H9 (cell line): ENCODE measurements around the gene CCDC27. TPM values are rescaled to one million over a fixed set of nuclear protein-coding genes. Genes with fewer than 3 reads are reported as not detected.

Experiments
- DNase-seq: peaks from one replicate; pipeline ENCODE4 v3.0.0-alpha.2; 2017
- H2AFZ ChIP-seq: one replicate; pipeline ENCODE4 v1.6.1; 2013; ENCODE audit warnings: mild to moderate bottlenecking, low read length, control low read depth, moderate library complexity
- H2AK5ac ChIP-seq: 2 replicates; pipeline ENCODE4 v1.6.1; 2013; ENCODE audit warnings: low read length, control low read depth, mixed read lengths; ENCODE audit not compliant: insufficient read length
- H2BK120ac ChIP-seq: one replicate; pipeline ENCODE4 v1.6.1; 2013; ENCODE audit warnings: low read depth, mild to moderate bottlenecking, low read length, control low read depth, inconsistent platforms; ENCODE audit not compliant: poor library complexity, severe bottlenecking
- H2BK12ac ChIP-seq: 2 replicates; pipeline ENCODE4 v1.6.1; 2013; ENCODE audit warnings: low read length, control low read depth, mixed read lengths, low read depth; ENCODE audit not compliant: insufficient read length
- H2BK15ac ChIP-seq: 2 replicates; pipeline ENCODE4 v1.6.1; 2013; ENCODE audit warnings: low read depth, low read length, control low read depth
- H2BK20ac ChIP-seq: one replicate; pipeline ENCODE4 v1.6.1; 2013; ENCODE audit warnings: low read depth, mild to moderate bottlenecking, low read length, control low read depth, inconsistent platforms; ENCODE audit not compliant: poor library complexity, severe bottlenecking
- H2BK5ac ChIP-seq: 2 replicates; pipeline ENCODE4 v1.6.1; 2013; ENCODE audit warnings: low read length, control low read depth, mixed read lengths; ENCODE audit not compliant: insufficient read length
- H3K14ac ChIP-seq: 2 replicates; pipeline ENCODE4 v1.6.1; 2013; ENCODE audit warnings: low read length, control low read depth; ENCODE audit not compliant: insufficient read depth
- H3K18ac ChIP-seq: 2 replicates; pipeline ENCODE4 v1.6.1; 2013; ENCODE audit warnings: low read depth, mild to moderate bottlenecking, mixed read lengths, low read length, control low read depth; ENCODE audit not compliant: insufficient read length
- H3K23ac ChIP-seq: 2 replicates; pipeline ENCODE4 v1.6.1; 2013; ENCODE audit warnings: low read length, control low read depth, mixed read lengths, low read depth; ENCODE audit not compliant: insufficient read length
- H3K23me2 ChIP-seq: 2 replicates; pipeline ENCODE4 v1.6.1; 2013; ENCODE audit warnings: low read depth, mild to moderate bottlenecking, mixed read lengths, low read length, control low read depth; ENCODE audit not compliant: insufficient read length, poor library complexity, severe bottlenecking
- H3K27ac ChIP-seq: 2 replicates; pipeline ENCODE4 v1.5.1; 2013; ENCODE audit warnings: low read length, control low read depth, mixed read lengths, low read depth; ENCODE audit not compliant: insufficient read length
- H3K27me3 ChIP-seq: 2 replicates; pipeline ENCODE4 v1.6.1; 2013; ENCODE audit warnings: low read length, control low read depth, inconsistent platforms; ENCODE audit not compliant: insufficient read depth
- H3K4ac ChIP-seq: 2 replicates; pipeline ENCODE4 v1.6.1; 2013; ENCODE audit warnings: low read depth, mild to moderate bottlenecking, control low read depth, inconsistent platforms, low read length, moderate library complexity
- H3K4me1 ChIP-seq: 2 replicates; pipeline ENCODE4 v1.6.1; 2013; ENCODE audit warnings: low read length, control low read depth, inconsistent platforms; ENCODE audit not compliant: insufficient read depth
- H3K4me2 ChIP-seq: 2 replicates; pipeline ENCODE4 v1.6.1; 2013; ENCODE audit warnings: low read length, control low read depth, mixed read lengths; ENCODE audit not compliant: insufficient read length, insufficient read depth
- H3K56ac ChIP-seq: 2 replicates; pipeline ENCODE4 v1.6.1; 2013; ENCODE audit warnings: low read depth, mild to moderate bottlenecking, mixed read lengths, low read length, control low read depth; ENCODE audit not compliant: insufficient read length
- H3K79me1 ChIP-seq: 2 replicates; pipeline ENCODE4 v1.6.1; 2013; ENCODE audit warnings: low read depth, mild to moderate bottlenecking, moderate library complexity, low read length, control low read depth, inconsistent platforms; ENCODE audit not compliant: insufficient read depth, poor library complexity, severe bottlenecking
- H3K79me2 ChIP-seq: 2 replicates; pipeline ENCODE4 v1.6.1; 2013; ENCODE audit warnings: low read length, control low read depth, inconsistent platforms; ENCODE audit not compliant: insufficient read depth
- H3K9ac ChIP-seq: 2 replicates; pipeline ENCODE4 v1.6.1; 2013; ENCODE audit warnings: low read length, control low read depth, mixed read lengths; ENCODE audit not compliant: insufficient read length; ENCODE audit errors: extremely low read depth
- H3K9me3 ChIP-seq: one replicate; pipeline ENCODE4 v1.6.1; 2013; ENCODE audit warnings: low read depth, low read length, inconsistent platforms; ENCODE audit not compliant: control insufficient read depth
- H3T11ph ChIP-seq: one replicate; pipeline ENCODE4 v1.6.1; 2013; ENCODE audit warnings: mild to moderate bottlenecking, low read length, control low read depth, inconsistent platforms
- H4K20me1 ChIP-seq: one replicate; pipeline ENCODE4 v1.6.1; 2013; ENCODE audit not compliant: control insufficient read depth, insufficient read length, insufficient read depth
- H4K5ac ChIP-seq: 2 replicates; pipeline ENCODE4 v1.6.1; 2013; ENCODE audit warnings: low read depth, mild to moderate bottlenecking, mixed read lengths, low read length, control low read depth; ENCODE audit not compliant: insufficient read length
- H4K8ac ChIP-seq: replicated peaks from 2 replicates; pipeline ENCODE4 v1.6.1; 2013; ENCODE audit warnings: low read length, control low read depth, mixed read lengths, low read depth; ENCODE audit not compliant: insufficient read length
- H4K91ac ChIP-seq: 2 replicates; pipeline ENCODE4 v1.6.1; 2013; ENCODE audit warnings: low read depth, mild to moderate bottlenecking, moderate library complexity, mixed read lengths, low read length, control low read depth; ENCODE audit not compliant: insufficient read length
- H3K27ac Mint-ChIP-seq, 3 experiments: 2 replicates in 2 of 3; 3 replicates in 1 of 3; pipeline ENCODE4 v1.8.0; 2020 to 2021; ENCODE audit warnings: mixed read lengths in 3 of 3, mild to moderate bottlenecking in 1 of 3, moderate library complexity in 1 of 3
- H3K27me3 Mint-ChIP-seq: 2 replicates; pipeline ENCODE4 v1.8.0; 2021; ENCODE audit warnings: low read depth, mild to moderate bottlenecking, moderate library complexity, mixed read lengths
- H3K36me3 Mint-ChIP-seq, 3 experiments: 2 replicates in 2 of 3; 3 replicates in 1 of 3; pipeline ENCODE4 v1.8.0; 2020 to 2021; ENCODE audit warnings: low read depth in 3 of 3, mixed read lengths in 3 of 3; ENCODE audit not compliant: insufficient read depth in 1 of 3
- H3K4me1 Mint-ChIP-seq, 2 experiments: 2 replicates each; pipeline ENCODE4 v1.8.0; 2020; ENCODE audit warnings: mixed read lengths in 2 of 2
- H3K4me3 Mint-ChIP-seq, 2 experiments: 2 replicates in 1 of 2; 3 replicates in 1 of 2; pipeline ENCODE4 v1.8.0; 2020 to 2021; ENCODE audit warnings: mild to moderate bottlenecking in 2 of 2, mixed read lengths in 2 of 2, moderate library complexity in 1 of 2
- H3K9me3 Mint-ChIP-seq, 2 experiments: 2 replicates in 1 of 2; 3 replicates in 1 of 2; pipeline ENCODE4 v1.8.0; 2020; ENCODE audit warnings: mild to moderate bottlenecking in 2 of 2, mixed read lengths in 2 of 2, moderate library complexity in 1 of 2
- WGBS: extraction: QIAGEN DNeasy Blood & Tissue Kit; methylation state at CpG from one replicate; pipeline ENCODE4 v1.1.7; 2013; ENCODE audit warnings: missing lambda C conversion rate, low lambda C conversion rate, mixed read lengths; ENCODE audit not compliant: insufficient read length; ENCODE audit errors: extremely low coverage; 5-methylcytosine and 5-hydroxymethylcytosine counted together
- total RNA-seq: library from RNA; stranded (reverse); gene quantifications from 2 replicates; pipeline ENCODE4 v1.2.1, GENCODE V29; 2021
- TF ChIP-seq, protein P1 (sequence below): fragments of 200-600 bp; sonication (generic); conservative IDR thresholded peaks from 3 replicates; pipeline ENCODE4 v1.8.0; 2021; ENCODE audit warnings: antibody characterized with exemption, mild to moderate bottlenecking

The CCDC27 gene
- total RNA-seq, 1 experiment from 2014 or later = not detected

DNA sequence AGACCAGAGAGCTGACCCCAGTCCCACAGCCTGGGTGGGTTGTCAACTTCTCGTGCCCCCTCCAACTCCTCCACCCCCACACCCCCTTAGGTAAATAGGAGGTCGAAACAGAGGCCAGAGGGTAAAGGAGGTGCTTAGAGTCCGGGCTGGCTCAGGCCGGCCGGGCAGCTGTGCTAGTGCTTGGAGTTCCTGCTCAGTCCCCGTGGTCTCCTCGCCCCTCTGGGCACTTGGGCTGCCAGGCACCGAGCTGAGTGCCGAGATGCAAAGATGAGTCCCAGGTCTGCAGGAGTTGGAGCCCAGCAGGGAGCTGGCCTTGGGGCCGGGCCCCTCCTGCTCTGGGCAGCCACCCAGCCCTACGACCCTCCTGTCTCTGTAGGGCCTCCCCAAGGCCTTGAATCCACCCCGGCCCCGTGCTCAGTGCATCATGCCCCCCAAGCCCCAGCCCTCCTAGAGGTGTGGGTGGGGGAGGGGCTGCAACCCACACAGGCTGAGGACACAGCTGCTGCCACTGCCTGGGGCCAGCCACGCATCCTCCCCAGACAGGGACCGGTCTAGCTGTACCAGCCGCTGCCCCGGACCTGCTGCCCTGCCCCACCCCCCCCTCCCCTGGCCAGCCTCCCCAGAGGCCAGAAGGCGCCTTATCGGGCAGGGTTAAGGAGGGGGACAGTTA lies 22.2 kb downstream of the CCDC27 start:
- Histone ChIP-seq H4K20me1 (no peaks in the 10 kb centered on the region), H2BK15ac (no peak overlapping the region), H3K9me3 (no peaks in the 10 kb centered on the region), H3K4me2 (no peak overlapping the region), H3K79me2 (no peaks in the 10 kb centered on the region), H3K79me1 (no peaks in the 10 kb centered on the region), H4K8ac (no peak overlapping the region), H3K4ac (no peak overlapping the region), H3K9ac (no peak overlapping the region), H3T11ph (no peak overlapping the region), H2BK5ac (no peak overlapping the region), H3K23me2 (peaks cover 11% of the 10 kb centered on the region), H2BK12ac (no peak overlapping the region), H3K27ac (no peak overlapping the region), H2AFZ (no peak overlapping the region), H2AK5ac (no peak overlapping the region), H4K91ac (no peak overlapping the region), H2BK20ac (no peak overlapping the region), H3K4me1 (no peaks in the 10 kb centered on the region; the same call in 1 of the 2 replicates), H3K23ac (no peak overlapping the region), H3K56ac (no peak overlapping the region), H3K18ac (no peak overlapping the region), H2BK120ac (no peak overlapping the region), H4K5ac (no peak overlapping the region), H3K27me3 (no peaks in the 10 kb centered on the region), H3K14ac (no peak overlapping the region)
- TF ChIP-seq, protein P1, sequence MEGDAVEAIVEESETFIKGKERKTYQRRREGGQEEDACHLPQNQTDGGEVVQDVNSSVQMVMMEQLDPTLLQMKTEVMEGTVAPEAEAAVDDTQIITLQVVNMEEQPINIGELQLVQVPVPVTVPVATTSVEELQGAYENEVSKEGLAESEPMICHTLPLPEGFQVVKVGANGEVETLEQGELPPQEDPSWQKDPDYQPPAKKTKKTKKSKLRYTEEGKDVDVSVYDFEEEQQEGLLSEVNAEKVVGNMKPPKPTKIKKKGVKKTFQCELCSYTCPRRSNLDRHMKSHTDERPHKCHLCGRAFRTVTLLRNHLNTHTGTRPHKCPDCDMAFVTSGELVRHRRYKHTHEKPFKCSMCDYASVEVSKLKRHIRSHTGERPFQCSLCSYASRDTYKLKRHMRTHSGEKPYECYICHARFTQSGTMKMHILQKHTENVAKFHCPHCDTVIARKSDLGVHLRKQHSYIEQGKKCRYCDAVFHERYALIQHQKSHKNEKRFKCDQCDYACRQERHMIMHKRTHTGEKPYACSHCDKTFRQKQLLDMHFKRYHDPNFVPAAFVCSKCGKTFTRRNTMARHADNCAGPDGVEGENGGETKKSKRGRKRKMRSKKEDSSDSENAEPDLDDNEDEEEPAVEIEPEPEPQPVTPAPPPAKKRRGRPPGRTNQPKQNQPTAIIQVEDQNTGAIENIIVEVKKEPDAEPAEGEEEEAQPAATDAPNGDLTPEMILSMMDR = no peak
- H3K27ac Mint-ChIP-seq = no peak overlapping the region
- no CpG with 5 or more reads among the region's 19 CpGs for WGBS
- H3K27me3 Mint-ChIP-seq = peaks cover 15% of the 10 kb centered on the region
- H3K4me1 Mint-ChIP-seq = peaks cover 13 to 31% of the 10 kb centered on the region in 2 experiments
- H3K4me3 Mint-ChIP-seq = no peak overlapping the region
- H3K36me3 Mint-ChIP-seq = peaks cover 3 to 5% (median 4%) of the 10 kb centered on the region in 3 experiments; a peak in 4 of 7 replicates
- H3K9me3 Mint-ChIP-seq = no peaks in the 10 kb centered on the region
- no peak for DNase-seq
